Measurements from ENCODE around the gene BANK1. TPM values are rescaled to one million over a fixed set of nuclear protein-coding genes. Genes with fewer than 3 reads are reported as not detected.

Gene BANK1
- total RNA-seq, 1 experiment from 2014 or later, result 2.4 TPM

- no peak for TF ChIP-seq ZNF274 (IDR thresholded peaks at IDR 0.05; ENCODE audit: low read depth, low read length)
- TF ChIP-seq REST (IDR thresholded peaks at IDR 0.05; ENCODE audit: low read depth), result no peak
Observed at GRCh38 chr4:101993002-101993841, 202.7 kb downstream of the BANK1 start (continued).

DNA sequence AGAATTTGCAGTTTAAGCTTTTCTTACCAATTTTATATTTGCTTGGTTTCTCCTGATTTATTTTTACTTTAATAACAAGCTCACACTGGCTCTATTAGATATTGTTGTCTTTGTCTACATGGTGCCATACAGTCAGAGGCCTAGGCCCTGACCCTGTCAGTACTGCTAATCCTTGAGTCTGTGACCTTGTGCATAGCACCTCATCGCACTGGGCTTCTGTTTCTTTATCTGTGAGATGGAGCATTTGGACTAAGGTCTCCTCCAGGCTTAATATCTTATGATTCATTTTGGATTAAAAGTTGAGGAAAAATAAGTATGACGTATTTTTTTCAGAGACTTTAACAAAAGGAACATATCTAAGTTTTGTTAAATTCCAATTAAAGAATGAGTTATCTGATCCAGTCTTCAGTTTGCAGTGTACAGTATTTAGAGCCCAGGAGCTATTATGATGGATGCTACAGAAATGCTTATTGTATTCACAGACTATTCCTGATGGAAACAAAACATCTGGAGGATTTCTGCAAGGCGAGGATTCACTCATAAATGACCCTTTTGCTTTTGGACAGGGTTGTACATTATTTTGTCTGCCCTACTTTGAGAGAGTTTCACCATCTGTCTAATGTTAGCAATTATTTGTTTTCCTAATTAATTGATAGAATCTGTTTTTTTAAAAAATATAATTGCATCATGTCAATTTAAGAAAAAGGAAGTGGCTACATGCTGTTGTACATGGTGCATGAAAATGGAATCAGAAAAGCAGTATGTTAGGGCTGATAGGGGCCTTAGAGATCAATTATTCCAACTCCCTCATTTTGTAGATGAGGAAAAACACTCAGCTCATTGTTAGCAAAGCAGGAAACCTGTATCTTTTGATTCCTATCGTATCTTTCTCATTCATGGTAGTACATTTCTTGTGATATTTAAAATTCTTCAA lies 203.6 kb downstream of the BANK1 start:
- TF ChIP-seq CBX3 (IDR thresholded peaks at IDR 0.05; ENCODE audit: low read depth) (no peak), EGR1 (IDR thresholded peaks at IDR 0.05; ENCODE audit: low read depth) (no peak)
- no peaks in the 10 kb centered on the region for H3K79me2 ChIP-seq (ENCODE audit: insufficient read depth, low read length)
- H3K27ac ChIP-seq (ENCODE audit: low read depth, low read length), result no peak overlapping the region
- no peak for DNase-seq (ENCODE audit: low read depth, low spot score)
- no peak for ATAC-seq
- RAD21 ChIA-PET (ENCODE audit: low non-redundant PET in 1 of 2, low total read pairs in 2 of 2, uncharacterized antibody in 2 of 2, unreplicated experiment in 2 of 2), result no interaction called here
- no peaks in the 10 kb centered on the region for H3K9me3 ChIP-seq (ENCODE audit: control insufficient read depth in 1 of 2, insufficient read depth in 1 of 2, low read depth in 1 of 2, low read length in 2 of 2)
- intact Hi-C loops (cut with micrococcal nuclease), result no loop called here
- H3K27me3 ChIP-seq (ENCODE audit: insufficient read depth, low read length), result no peaks in the 10 kb centered on the region
- no TSS peak for BruUV-seq (replicated peaks)
- H3K4me1 ChIP-seq (ENCODE audit: control insufficient read depth in 1 of 2, insufficient read depth in 2 of 2, low read length in 2 of 2), result no peaks in the 10 kb centered on the region
- H3K4me2 ChIP-seq (ENCODE audit: low read length), result no peak overlapping the region
- POLR2A ChIA-PET, result no interaction called here
- CTCF ChIA-PET, result no interaction called here
- no peaks in the 10 kb centered on the region for H3K9me2 ChIP-seq (ENCODE audit: insufficient read depth)
- no peak overlapping the region for H3K9ac ChIP-seq (ENCODE audit: low read length)
- no peaks in the 10 kb centered on the region for H4K20me1 ChIP-seq (ENCODE audit: insufficient read depth)
- no peak overlapping the region for H3K4me3 ChIP-seq (replicated peaks in 1 of 2; ENCODE audit: low read depth in 1 of 2, low read length in 2 of 2)
- no peaks in the 10 kb centered on the region for H3K36me3 ChIP-seq (ENCODE audit: control insufficient read depth in 1 of 2, insufficient read depth in 2 of 2, low read length in 2 of 2)
- H2AFZ ChIP-seq (ENCODE audit: low read depth, low read length, poor library complexity, severe bottlenecking), result no peak overlapping the region

Measured in HCT116 (cell line).